NCI-H2081 treated with DMSO at 0.1 percent for 48 hours (cell line): ENCODE results near the gene FKRP.
"Not testable (repeated sequence)": the region's sequence is repeated elsewhere in the genome, so short reads cannot be mapped to it uniquely, and the experiment has no call there.

Source experiments
- DNase-seq: peaks from one replicate; lab custom pipeline; 2025; lab: John Stamatoyannopoulos, UW

Gene FKRP

GRCh38 chr19:46786236-46787039, 40.6 kb downstream of the FKRP start:
- DNase-seq: no peak

DNA sequence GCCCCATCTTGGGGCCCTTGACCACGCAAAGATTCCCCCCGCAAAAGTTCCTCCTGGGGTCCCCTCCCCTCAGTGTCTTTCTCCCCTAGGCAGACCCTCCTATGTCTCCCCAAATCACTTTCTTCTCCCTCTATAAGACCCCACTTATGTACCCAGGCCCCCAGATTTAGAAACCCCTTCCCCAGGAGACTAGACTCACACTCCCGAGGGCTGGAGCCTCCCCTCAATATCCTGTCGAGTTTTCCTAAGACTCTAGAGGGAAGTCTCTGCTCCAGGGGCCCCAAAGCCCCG, 41.1 kb downstream of the FKRP start:
- no peak for DNase-seq

GRCh38 chr19:46787331-46788261, 41.7 kb downstream of the FKRP start:
- DNase-seq: no peak

GRCh38 chr19:46788262-46788967, 42.6 kb downstream of the FKRP start, which contains the start of gene SLC1A5:
Gene SLC1A5, minus strand, starts transcription at chr19:46788594. Its CDS starts 629 bp downstream, at chr19:46787965.
- DNase-seq: peak; percentile 60

- DNase-seq: no peak
Measured at GRCh38 chr19:46788968-46789338, 43.1 kb downstream of the FKRP start.

- no peak for DNase-seq
Measured at GRCh38 chr19:46789371-46789770, 43.5 kb downstream of the FKRP start.

DNA sequence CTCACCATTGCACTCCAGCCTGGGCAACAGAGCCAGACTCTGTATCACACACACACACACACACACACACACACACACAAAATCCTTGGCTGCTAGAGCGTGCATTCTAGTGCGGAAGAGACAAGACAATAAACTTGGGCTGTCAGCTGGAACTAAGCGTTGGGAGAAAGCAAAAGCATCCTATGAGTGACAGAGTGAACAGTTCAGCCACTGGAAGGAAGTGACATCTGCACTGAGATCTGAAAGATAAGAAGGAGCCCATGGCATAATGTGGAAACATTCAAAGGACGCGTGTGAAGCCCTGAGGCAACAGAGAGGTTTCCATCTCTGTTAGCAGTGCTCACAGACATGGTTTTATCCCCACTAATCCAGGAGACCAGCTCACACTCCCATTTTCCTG, 46.1 kb downstream of the FKRP start:
- DNase-seq: no peak

DNA sequence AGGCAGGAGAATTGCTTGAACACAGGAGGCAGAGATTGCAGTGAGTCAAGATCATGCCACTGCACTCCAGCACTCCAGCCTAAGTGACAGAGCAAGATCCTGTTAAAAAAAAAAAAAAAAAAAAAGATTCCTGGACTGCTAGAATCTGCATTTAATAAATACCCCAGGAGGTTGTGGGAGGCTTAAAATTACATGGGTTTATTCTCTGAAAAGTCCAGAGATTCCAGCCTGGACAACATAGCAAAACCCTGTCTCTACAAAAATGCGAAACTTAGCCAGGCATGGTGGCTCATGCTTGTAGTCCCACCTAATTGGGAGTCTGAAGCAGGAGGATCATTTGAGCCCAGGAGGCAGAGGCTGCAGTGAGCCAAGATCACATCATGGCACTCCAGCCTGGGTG, 52.0 kb downstream of the FKRP start:
- no peak for DNase-seq

DNA sequence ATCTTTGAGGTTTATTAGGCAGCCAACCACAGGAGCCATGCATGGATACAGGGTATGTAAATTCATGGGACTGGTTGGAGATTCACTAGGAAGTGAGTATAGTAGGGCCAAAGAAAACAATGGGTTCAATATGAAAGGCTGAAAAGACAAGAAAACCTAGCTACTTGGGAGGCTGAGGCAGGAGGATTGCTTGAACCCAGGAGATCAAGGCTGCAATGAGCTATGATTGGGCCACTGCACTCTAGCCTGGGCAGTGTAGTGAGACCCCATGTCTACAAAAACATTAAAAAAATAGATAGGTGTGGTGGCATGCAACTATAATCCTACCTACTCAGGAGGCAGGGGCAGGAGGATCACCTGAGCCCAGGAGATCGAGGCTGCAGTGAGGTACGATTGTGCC, 52.9 kb downstream of the FKRP start:
- DNase-seq: no peak

- DNase-seq: no peak
Measured at GRCh38 chr19:46802152-46802551, 56.3 kb downstream of the FKRP start.

- no peak for DNase-seq
Measured at GRCh38 chr19:46803555-46803954, 57.7 kb downstream of the FKRP start.

DNA sequence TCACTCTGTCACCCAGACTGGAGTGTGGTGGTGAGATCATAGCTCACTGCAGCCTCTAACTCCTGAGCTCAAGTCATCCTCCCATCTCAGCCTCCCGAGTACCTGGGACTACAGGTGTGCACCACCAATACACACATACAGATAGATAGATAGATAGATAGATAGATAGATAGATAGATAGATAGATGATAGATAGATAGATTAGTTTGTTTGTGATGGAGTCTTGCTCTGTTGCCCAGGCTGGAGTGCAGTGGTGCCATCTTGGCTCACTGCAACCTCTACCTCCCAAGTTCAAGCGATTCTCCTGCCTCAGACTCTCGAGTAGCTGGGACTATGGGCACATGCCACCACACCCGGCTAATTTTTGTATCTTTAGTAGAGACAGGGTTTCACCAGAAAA, 58.6 kb downstream of the FKRP start:
- DNase-seq: not testable (repeated sequence)

GRCh38 chr19:46806656-46807055, 60.8 kb downstream of the FKRP start:
- no peak for DNase-seq
